ENCODE results near the gene CPM. TPM values are rescaled to one million over a fixed set of nuclear protein-coding genes. Genes with fewer than 3 reads are reported as not detected.

CPM gene
- total and polyA plus RNA-seq, 4 donors, result 0.56 to 26.6 (median 18.1) TPM

GRCh38 chr12:68831272-68831671 is 101.7 kb downstream of the CPM start:
- Histone ChIP-seq H3K36me3 (ENCODE audit: control insufficient read depth in 1 of 2, insufficient read depth in 2 of 2, low read length in 1 of 2) (peaks cover 6 to 12% of the 10 kb centered on the region in 2 donors), H3K27ac (ENCODE audit: low read depth in 1 of 2, low read length in 2 of 2) (no peak overlapping the region), H3K27me3 (ENCODE audit: control insufficient read depth in 1 of 2, insufficient read depth in 2 of 2, low read length in 1 of 2) (no peaks in the 10 kb centered on the region), H3K9me3 (ENCODE audit: control insufficient read depth, low read length) (no peaks in the 10 kb centered on the region), H3K4me1 (ENCODE audit: control insufficient read depth in 1 of 2, insufficient read depth in 2 of 2, low read length in 2 of 2) (peaks cover 0 to 4% of the 10 kb centered on the region in 2 donors), H3K4me3 (ENCODE audit: low read length in 2 of 2) (no peak overlapping the region)
- intact Hi-C loops (cut with DNase I), result no loop called here
- DNase-seq (no peak), ATAC-seq (ENCODE audit: low FRiP score) (no peak)
- 85 to 86% methylated on average over 6 of the region's 6 CpGs for WGBS, 2 donors

- H3K9me3 ChIP-seq (ENCODE audit: control insufficient read depth, low read length), result no peaks in the 10 kb centered on the region
- H3K27ac ChIP-seq (ENCODE audit: low read depth in 1 of 2, low read length in 2 of 2), result no peak overlapping the region
- 88 to 89% methylated on average over 7 of the region's 7 CpGs for WGBS, 2 donors
- DNase-seq (no peak), ATAC-seq (ENCODE audit: low FRiP score) (no peak)
- intact Hi-C loops (cut with DNase I), result no loop called here
- H3K4me3 ChIP-seq (ENCODE audit: low read length in 2 of 2), result no peak overlapping the region
- H3K36me3 ChIP-seq (ENCODE audit: control insufficient read depth in 1 of 2, insufficient read depth in 2 of 2, low read length in 1 of 2), result peaks cover 9% of the 10 kb centered on the region in 2 donors
- H3K4me1 ChIP-seq (ENCODE audit: control insufficient read depth in 1 of 2, insufficient read depth in 2 of 2, low read length in 2 of 2), result no peaks in the 10 kb centered on the region
- no peaks in the 10 kb centered on the region for H3K27me3 ChIP-seq (ENCODE audit: control insufficient read depth in 1 of 2, insufficient read depth in 2 of 2, low read length in 1 of 2)
These were observed 104.3 kb downstream of the CPM start for GRCh38 chr12:68828672-68829068.

GRCh38 chr12:68827895-68828671 is 104.9 kb downstream of the CPM start:
- 82% methylated on average over 5 of the region's 5 CpGs for WGBS, 2 donors
- ATAC-seq (ENCODE audit: low FRiP score) (no peak), DNase-seq (no peak)
- H3K27me3 ChIP-seq (ENCODE audit: control insufficient read depth in 1 of 2, insufficient read depth in 2 of 2, low read length in 1 of 2), result no peaks in the 10 kb centered on the region
- H3K36me3 ChIP-seq (ENCODE audit: control insufficient read depth in 1 of 2, insufficient read depth in 2 of 2, low read length in 1 of 2), result peaks cover 7 to 8% of the 10 kb centered on the region in 2 donors
- H3K27ac ChIP-seq (ENCODE audit: low read depth in 1 of 2, low read length in 2 of 2), result no peak overlapping the region
- H3K9me3 ChIP-seq (ENCODE audit: control insufficient read depth, low read length), result no peaks in the 10 kb centered on the region
- intact Hi-C loops (cut with DNase I), result no loop called here
- H3K4me1 ChIP-seq (ENCODE audit: control insufficient read depth in 1 of 2, insufficient read depth in 2 of 2, low read length in 2 of 2), result no peaks in the 10 kb centered on the region
- no peak overlapping the region for H3K4me3 ChIP-seq (ENCODE audit: low read length in 2 of 2)

- no peaks in the 10 kb centered on the region for H3K9me3 ChIP-seq (ENCODE audit: control insufficient read depth, low read length)
- intact Hi-C loops (cut with DNase I), result no loop called here
- no peak overlapping the region for H3K4me3 ChIP-seq (ENCODE audit: low read length in 2 of 2)
- no peak for DNase-seq
- 89 to 91% methylated on average over 11 of the region's 11 CpGs for WGBS, 2 donors
- H3K4me1 ChIP-seq (ENCODE audit: control insufficient read depth in 1 of 2, insufficient read depth in 2 of 2, low read length in 2 of 2), result no peaks in the 10 kb centered on the region
- no peak overlapping the region for H3K27ac ChIP-seq (ENCODE audit: low read depth in 1 of 2, low read length in 2 of 2)
- no peak for ATAC-seq (ENCODE audit: low FRiP score)
- H3K36me3 ChIP-seq (ENCODE audit: control insufficient read depth in 1 of 2, insufficient read depth in 2 of 2, low read length in 1 of 2), result peaks cover 0 to 14% of the 10 kb centered on the region in 2 donors
- no peaks in the 10 kb centered on the region for H3K27me3 ChIP-seq (ENCODE audit: control insufficient read depth in 1 of 2, insufficient read depth in 2 of 2, low read length in 1 of 2)
These were observed 107.3 kb downstream of the CPM start for GRCh38 chr12:68825569-68826217.

GRCh38 chr12:68824597-68825250 is 108.2 kb downstream of the CPM start:
- DNase-seq, result no peak
- WGBS, 2 donors, result 96% methylated on average over 16 of the region's 16 CpGs
- H3K4me3 ChIP-seq (ENCODE audit: low read length in 2 of 2), result no peak overlapping the region
- no peak for ATAC-seq (ENCODE audit: low FRiP score)
- H3K9me3 ChIP-seq (ENCODE audit: control insufficient read depth, low read length), result no peaks in the 10 kb centered on the region
- H3K27me3 ChIP-seq (ENCODE audit: control insufficient read depth in 1 of 2, insufficient read depth in 2 of 2, low read length in 1 of 2), result no peaks in the 10 kb centered on the region
- no peaks in the 10 kb centered on the region for H3K4me1 ChIP-seq (ENCODE audit: control insufficient read depth in 1 of 2, insufficient read depth in 2 of 2, low read length in 2 of 2)
- intact Hi-C loops (cut with DNase I), result no loop called here
- H3K27ac ChIP-seq (ENCODE audit: low read depth in 1 of 2, low read length in 2 of 2), result no peak overlapping the region
- H3K36me3 ChIP-seq (ENCODE audit: control insufficient read depth in 1 of 2, insufficient read depth in 2 of 2, low read length in 1 of 2), result peaks cover 0 to 14% of the 10 kb centered on the region in 2 donors

GRCh38 chr12:68824131-68824530 is 108.8 kb downstream of the CPM start:
- DNase-seq (no peak), ATAC-seq (ENCODE audit: low FRiP score) (no peak)
- H3K36me3 ChIP-seq (ENCODE audit: control insufficient read depth in 1 of 2, insufficient read depth in 2 of 2, low read length in 1 of 2), result peaks cover 0 to 14% of the 10 kb centered on the region in 2 donors
- H3K27ac ChIP-seq (ENCODE audit: low read depth in 1 of 2, low read length in 2 of 2), result no peak overlapping the region
- intact Hi-C loops (cut with DNase I), result no loop called here
- no peaks in the 10 kb centered on the region for H3K9me3 ChIP-seq (ENCODE audit: control insufficient read depth, low read length)
- WGBS, 2 donors, result 96 to 97% methylated on average over 5 of the region's 5 CpGs
- no peaks in the 10 kb centered on the region for H3K4me1 ChIP-seq (ENCODE audit: control insufficient read depth in 1 of 2, insufficient read depth in 2 of 2, low read length in 2 of 2)
- no peak overlapping the region for H3K4me3 ChIP-seq (ENCODE audit: low read length in 2 of 2)
- no peaks in the 10 kb centered on the region for H3K27me3 ChIP-seq (ENCODE audit: control insufficient read depth in 1 of 2, insufficient read depth in 2 of 2, low read length in 1 of 2)

- intact Hi-C loops (cut with DNase I), result no loop called here
- H3K27ac ChIP-seq (ENCODE audit: low read depth in 1 of 2, low read length in 2 of 2), result no peak overlapping the region
- ATAC-seq (ENCODE audit: low FRiP score) (no peak), DNase-seq (no peak)
- no peaks in the 10 kb centered on the region for H3K9me3 ChIP-seq (ENCODE audit: control insufficient read depth, low read length)
- H3K4me3 ChIP-seq (ENCODE audit: low read length in 2 of 2), result no peak overlapping the region
- no peaks in the 10 kb centered on the region for H3K27me3 ChIP-seq (ENCODE audit: control insufficient read depth in 1 of 2, insufficient read depth in 2 of 2, low read length in 1 of 2)
- H3K4me1 ChIP-seq (ENCODE audit: control insufficient read depth in 1 of 2, insufficient read depth in 2 of 2, low read length in 2 of 2), result no peaks in the 10 kb centered on the region
- WGBS, 2 donors, result 86 to 90% methylated on average over 3 of the region's 3 CpGs
- H3K36me3 ChIP-seq (ENCODE audit: control insufficient read depth in 1 of 2, insufficient read depth in 2 of 2, low read length in 1 of 2), result peaks cover 0 to 13% of the 10 kb centered on the region in 2 donors
These were observed 109.3 kb downstream of the CPM start for GRCh38 chr12:68823696-68824095.

- WGBS, 2 donors, result 91 to 92% methylated on average over 6 of the region's 6 CpGs
These were observed 111.4 kb downstream of the CPM start for GRCh38 chr12:68821357-68822188.

More at GRCh38 chr12:68821357-68822188, 111.4 kb downstream of the CPM start:
- DNase-seq, result no peak
- Histone ChIP-seq H3K27ac (ENCODE audit: low read depth in 1 of 2, low read length in 2 of 2) (no peak overlapping the region), H3K9me3 (ENCODE audit: control insufficient read depth, low read length) (no peaks in the 10 kb centered on the region), H3K4me1 (ENCODE audit: control insufficient read depth in 1 of 2, insufficient read depth in 2 of 2, low read length in 2 of 2) (no peaks in the 10 kb centered on the region), H3K36me3 (ENCODE audit: control insufficient read depth in 1 of 2, insufficient read depth in 2 of 2, low read length in 1 of 2) (peaks cover 0 to 12% of the 10 kb centered on the region in 2 donors), H3K4me3 (ENCODE audit: low read length in 2 of 2) (no peak overlapping the region), H3K27me3 (ENCODE audit: control insufficient read depth in 1 of 2, insufficient read depth in 2 of 2, low read length in 1 of 2) (no peaks in the 10 kb centered on the region)
- ATAC-seq (ENCODE audit: low FRiP score), result no peak
- intact Hi-C loops (cut with DNase I), result no loop called here
